HCT116 (cell line): ENCODE results near the gene MICAL3. TPM values are rescaled to one million over a fixed set of nuclear protein-coding genes. Genes with fewer than 3 reads are reported as not detected.

Experiments used
- ATAC-seq: fragments of 200-7000 bp; cut with Tn5 transposase; 2 replicates; pipeline ENCODE4 v1.9.1; 2020; ENCODE audit warnings: mild to moderate bottlenecking, moderate library complexity
- BruUV-seq: library from RNA; stranded (reverse); fragments of 400-500 nt; replicated peaks from 2 replicates; lab custom pipeline; 2021; lab: Mats Ljungman, UMichigan
- CTCF ChIA-PET: fragments of 300-600 bp; sonication (Branson Sonifier 250); formaldehyde crosslinking; loops from one replicate; lab custom pipeline; 2021; ENCODE audit warnings: antibody characterized with exemption; lab: Charles Lee
- POLR2A ChIA-PET: fragments of 300-600, 350-600 bp; sonication (Branson Sonifier 250); formaldehyde crosslinking; loops from one replicate; lab custom pipeline; 2021; ENCODE audit warnings: antibody characterized with exemption; lab: Charles Lee
- RAD21 ChIA-PET, 2 experiments: fragments of 300-600 bp; sonication (Branson Sonifier 250); formaldehyde crosslinking; loops; one replicate each; lab custom pipeline; 2023; ENCODE audit warnings: low total read pairs in 2 of 2; ENCODE audit not compliant: uncharacterized antibody in 2 of 2, unreplicated experiment in 2 of 2, low non-redundant PET in 1 of 2; lab: Charles Lee
- DNase-seq: peaks from one replicate; pipeline ENCODE4 v3.0.0-alpha.2; 2010; ENCODE audit warnings: low read depth, low spot score
- H2AFZ ChIP-seq: fragments of 200-600 bp; shearing (Covaris generic), sonication (generic); 2 replicates; pipeline ENCODE4 v1.6.1; 2017; ENCODE audit warnings: low read depth, mixed run types, mixed read lengths, antibody characterized with exemption, low read length; ENCODE audit not compliant: poor library complexity, severe bottlenecking
- H3K27ac ChIP-seq: 2 replicates; pipeline ENCODE4 v1.5.1; 2012; ENCODE audit warnings: low read depth, low read length
- H3K27me3 ChIP-seq: fragments of 200-600 bp; sonication (generic); 2 replicates; pipeline ENCODE4 v1.6.1; 2016; ENCODE audit warnings: mixed run types, low read length, mixed read lengths; ENCODE audit not compliant: insufficient read depth
- H3K36me3 ChIP-seq, 2 experiments: fragments of 200-500 bp in 1 of 2; fragments of 200-600 bp in 1 of 2; sonication (Bioruptor generic) in 1 of 2; sonication (generic) in 1 of 2; 2 replicates each; pipeline versions ENCODE4 v1.5.1 to v1.6.1; 2014 to 2016; ENCODE audit warnings: low read length in 2 of 2, inconsistent platforms in 1 of 2, mixed read lengths in 1 of 2, mixed run types in 1 of 2; ENCODE audit not compliant: insufficient read depth in 2 of 2, control insufficient read depth in 1 of 2
- H3K4me1 ChIP-seq, 2 experiments: fragments of 200-600 bp in 1 of 2; sonication (generic) in 1 of 2; 2 replicates each; pipeline versions ENCODE4 v1.5.1 to v1.6.1; 2012 to 2017; ENCODE audit warnings: low read length in 2 of 2, inconsistent platforms in 1 of 2, mild to moderate bottlenecking in 1 of 2, mixed read lengths in 1 of 2, mixed run types in 1 of 2, moderate library complexity in 1 of 2; ENCODE audit not compliant: insufficient read depth in 2 of 2, control insufficient read depth in 1 of 2
- H3K4me2 ChIP-seq: fragments of 200-600 bp; sonication (generic); 2 replicates; pipeline ENCODE4 v1.6.1; 2017; ENCODE audit warnings: mixed run types, low read length, mixed read lengths
- H3K4me3 ChIP-seq, 2 experiments: fragments of 200-600 bp in 1 of 2; sonication (generic) in 1 of 2; replicated peaks in 1 of 2; 2 replicates each; pipeline ENCODE4 v1.5.1; 2011 to 2016; ENCODE audit warnings: low read length in 2 of 2, control low read depth in 1 of 2, low read depth in 1 of 2, mild to moderate bottlenecking in 1 of 2, mixed read lengths in 1 of 2, mixed run types in 1 of 2
- H3K79me2 ChIP-seq: fragments of 200-600 bp; sonication (generic); 2 replicates; pipeline ENCODE4 v1.6.1; 2017; ENCODE audit warnings: mild to moderate bottlenecking, mixed run types, low read length, moderate library complexity, mixed read lengths; ENCODE audit not compliant: insufficient read depth
- H3K9ac ChIP-seq: fragments of 200-600 bp; sonication (generic); 2 replicates; pipeline ENCODE4 v1.6.1; 2016; ENCODE audit warnings: low read length, mixed read lengths
- H3K9me2 ChIP-seq: fragments of 200-600 bp; sonication (generic), shearing (Covaris generic); 2 replicates; pipeline ENCODE4 v1.6.1; 2017; ENCODE audit warnings: mixed run types, mild to moderate bottlenecking, moderate library complexity; ENCODE audit not compliant: insufficient read depth
- H3K9me3 ChIP-seq, 2 experiments: fragments of 200-500 bp in 1 of 2; fragments of 200-600 bp in 1 of 2; sonication (Bioruptor generic) in 1 of 2; sonication (generic) in 1 of 2; 2 replicates each; pipeline ENCODE4 v1.6.1; 2014 to 2017; ENCODE audit warnings: low read length in 2 of 2, mixed read lengths in 2 of 2, inconsistent platforms in 1 of 2, low read depth in 1 of 2, mild to moderate bottlenecking in 1 of 2, mixed run types in 1 of 2, moderate library complexity in 1 of 2; ENCODE audit not compliant: control insufficient read depth in 1 of 2, insufficient read depth in 1 of 2
- H4K20me1 ChIP-seq: fragments of 200-600 bp; sonication (generic), shearing (Covaris generic); 2 replicates; pipeline ENCODE4 v1.6.1; 2017; ENCODE audit warnings: mixed run types, mild to moderate bottlenecking, moderate library complexity; ENCODE audit not compliant: insufficient read depth
- ATF3 ChIP-seq: IDR thresholded peaks from 2 replicates; pipeline ENCODE4 v1.6.1; 2012
- CEBPB ChIP-seq: IDR thresholded peaks from 2 replicates; pipeline ENCODE4 v1.6.1; 2012; ENCODE audit warnings: low read depth
- ELF1 ChIP-seq: IDR thresholded peaks from 2 replicates; pipeline ENCODE4 v1.6.1; 2012; ENCODE audit warnings: low read depth, borderline replicate concordance
- EZH2 ChIP-seq: fragments of 200-600 bp; sonication (generic); IDR thresholded peaks from 2 replicates; pipeline ENCODE4 v1.6.1; 2017; ENCODE audit warnings: antibody characterized with exemption, mixed run types
- EZH2phosphoT487 ChIP-seq: fragments of 200-600 bp; IDR thresholded peaks from 2 replicates; pipeline ENCODE4 v1.6.1; 2018; ENCODE audit warnings: antibody characterized with exemption, borderline replicate concordance
- JUND ChIP-seq: IDR thresholded peaks from 2 replicates; pipeline ENCODE4 v1.6.1; 2012
- POLR2A ChIP-seq: IDR thresholded peaks from 2 replicates; pipeline ENCODE4 v1.7.0; 2011; ENCODE audit warnings: borderline replicate concordance; ENCODE audit not compliant: insufficient read depth, insufficient read length; ENCODE audit errors: extremely low read depth
- RAD21 ChIP-seq: IDR thresholded peaks from 2 replicates; pipeline ENCODE4 v1.6.1; 2012; ENCODE audit warnings: low read depth, mild to moderate bottlenecking
- REST ChIP-seq: IDR thresholded peaks from 2 replicates; pipeline ENCODE4 v1.6.1; 2012; ENCODE audit warnings: low read depth
- SIN3A ChIP-seq: IDR thresholded peaks from 2 replicates; pipeline ENCODE4 v1.6.1; 2012; ENCODE audit warnings: low read depth
- SP1 ChIP-seq: IDR thresholded peaks from 2 replicates; pipeline ENCODE4 v1.6.1; 2012; ENCODE audit warnings: low read depth
- SRF ChIP-seq: IDR thresholded peaks from 2 replicates; pipeline ENCODE4 v1.6.1; 2012; ENCODE audit warnings: low read depth
- ZBTB33 ChIP-seq: IDR thresholded peaks from 2 replicates; pipeline ENCODE4 v1.6.1; 2011; ENCODE audit warnings: mild to moderate bottlenecking, low read length, moderate library complexity; ENCODE audit not compliant: insufficient replicate concordance; ENCODE audit errors: extremely low read depth
- intact Hi-C: fragments of 100-400 bp; cut with micrococcal nuclease; formaldehyde crosslinking; loops from 2 replicates; pipeline ENCODE4 v1.10.0; 2022
- total RNA-seq: library from RNA; stranded (reverse); gene quantifications from one replicate; pipeline ENCODE4 v1.2.1, GENCODE V29; 2021; ENCODE audit not compliant: unreplicated experiment

MICAL3 gene
- total RNA-seq, 1 experiment from 2014 or later: 30.8 TPM

DNA sequence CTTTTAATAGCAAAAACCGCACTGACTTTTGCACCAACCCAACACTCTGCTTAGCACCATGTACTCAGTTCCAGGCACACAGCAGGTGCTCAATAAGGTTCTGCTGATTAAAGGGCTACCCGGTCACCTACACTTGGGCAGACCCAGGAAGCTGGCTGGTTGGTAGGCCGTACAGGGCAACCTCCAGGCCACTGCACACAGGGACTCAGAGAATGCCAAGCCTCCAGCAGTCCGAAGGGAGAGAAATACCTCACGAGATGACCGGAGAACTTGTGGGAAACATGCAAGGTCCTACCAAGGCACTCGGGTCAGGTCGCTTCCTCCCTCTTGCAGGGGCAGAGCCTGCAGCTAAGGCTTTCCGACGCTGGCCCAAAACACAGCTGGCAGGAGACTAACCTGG is 109.2 kb downstream of the MICAL3 start:
- intact Hi-C loops: no loop called here
- ATAC-seq (no peak), DNase-seq (no peak)
- ChIA-PET RAD21 (no interaction called here), CTCF (no interaction called here), POLR2A (no interaction called here)
- H3K79me2 ChIP-seq: peaks cover 100% of the 10 kb centered on the region
- H3K9ac ChIP-seq: no peak overlapping the region
- H3K9me2 ChIP-seq: no peaks in the 10 kb centered on the region
- TF ChIP-seq REST: no peak
- no peak for TF ChIP-seq SRF
- TF ChIP-seq RAD21: no peak
- TF ChIP-seq EZH2phosphoT487: no peak
- TF ChIP-seq SIN3A: no peak
- TF ChIP-seq POLR2A: no peak
- no peak for TF ChIP-seq ELF1
- TF ChIP-seq SP1: no peak
- no peak for TF ChIP-seq EZH2
- TF ChIP-seq ATF3: no peak
- no peak for TF ChIP-seq JUND
- TF ChIP-seq ZBTB33: no peak
- no peak for TF ChIP-seq CEBPB
- H2AFZ ChIP-seq: no peak overlapping the region
- H4K20me1 ChIP-seq: peaks cover 4% of the 10 kb centered on the region
- no peaks in the 10 kb centered on the region for H3K9me3 ChIP-seq
- no peaks in the 10 kb centered on the region; a peak in 1 of 4 replicates for H3K36me3 ChIP-seq
- BruUV-seq: no TSS peak
- H3K4me2 ChIP-seq: no peak overlapping the region
- H3K27ac ChIP-seq: no peak overlapping the region
- peaks cover 22 to 48% of the 10 kb centered on the region in 2 experiments for H3K4me1 ChIP-seq
- H3K27me3 ChIP-seq: no peaks in the 10 kb centered on the region
- no peak overlapping the region for H3K4me3 ChIP-seq
